ENCODE data around the gene GPATCH8.

Gene GPATCH8

DNA sequence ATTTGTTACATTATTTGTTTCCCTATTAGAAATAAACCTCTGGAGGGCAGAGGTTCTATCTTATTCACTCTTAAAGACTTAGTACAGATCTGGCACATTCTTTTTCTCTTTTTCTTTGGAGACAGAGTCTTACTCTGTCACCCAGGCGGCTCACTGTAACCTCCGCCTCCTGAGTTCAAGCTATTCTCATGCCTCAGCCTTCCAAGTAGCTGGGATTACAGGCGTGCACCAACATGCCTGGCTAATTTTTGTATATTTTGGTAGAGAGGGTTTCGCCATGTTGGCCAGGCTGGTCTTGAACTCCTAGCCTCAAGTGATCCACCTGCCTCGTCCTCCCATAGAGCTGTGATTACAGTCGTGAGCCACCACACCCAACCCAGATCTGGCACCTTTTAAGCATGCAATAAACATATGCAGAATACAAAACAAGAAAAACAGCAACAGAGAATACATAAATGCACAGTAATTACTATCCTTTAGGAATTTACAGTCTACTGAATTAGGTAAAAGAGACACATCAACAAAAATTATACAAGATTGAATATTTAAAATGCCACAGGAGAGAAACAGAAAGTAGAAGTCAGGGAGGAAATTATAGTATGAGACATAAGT lies 52.1 kb downstream of the GPATCH8 start:
- Histone ChIP-seq H3K9ac (ENCODE audit: low read depth, low read length, poor library complexity, severe bottlenecking) (no peak overlapping the region), H3K4me3 (ENCODE audit: low read length, poor library complexity, severe bottlenecking) (no peak overlapping the region), H3K36me3 (ENCODE audit: insufficient read depth, low read length) (peaks cover 8% of the 10 kb centered on the region; the same call in 1 of the 2 replicates), H4K20me1 (ENCODE audit: insufficient read depth, low read length, poor library complexity, severe bottlenecking) (peaks cover 2% of the 10 kb centered on the region), H3F3A (ENCODE audit: low read depth) (no peaks in the 10 kb centered on the region), H3K4me2 (ENCODE audit: low read depth, low read length, poor library complexity, severe bottlenecking) (no peak overlapping the region), H3K9me3 (ENCODE audit: insufficient read depth, low read depth, low read length) (no peaks in the 10 kb centered on the region), H3K4me1 (ENCODE audit: insufficient read depth, low read length, poor library complexity, severe bottlenecking) (no peaks in the 10 kb centered on the region), H2AFZ (ENCODE audit: low read length) (no peak overlapping the region), H3K27me3 (ENCODE audit: insufficient read depth, low read length, poor library complexity, severe bottlenecking) (no peaks in the 10 kb centered on the region), H3K79me2 (ENCODE audit: insufficient read depth, low read length) (peaks cover 16% of the 10 kb centered on the region; the same call in 1 of the 2 replicates), H3K9me2 (replicated peaks; ENCODE audit: low read depth, low read length) (no peaks in the 10 kb centered on the region)
- no peak for TF ChIP-seq CTCF (conservative IDR thresholded peaks at IDR 0.05; ENCODE audit: low read length)
- no peak for TF ChIP-seq EZH2phosphoT487 (IDR thresholded peaks at IDR 0.05; ENCODE audit: borderline replicate concordance)

DNA sequence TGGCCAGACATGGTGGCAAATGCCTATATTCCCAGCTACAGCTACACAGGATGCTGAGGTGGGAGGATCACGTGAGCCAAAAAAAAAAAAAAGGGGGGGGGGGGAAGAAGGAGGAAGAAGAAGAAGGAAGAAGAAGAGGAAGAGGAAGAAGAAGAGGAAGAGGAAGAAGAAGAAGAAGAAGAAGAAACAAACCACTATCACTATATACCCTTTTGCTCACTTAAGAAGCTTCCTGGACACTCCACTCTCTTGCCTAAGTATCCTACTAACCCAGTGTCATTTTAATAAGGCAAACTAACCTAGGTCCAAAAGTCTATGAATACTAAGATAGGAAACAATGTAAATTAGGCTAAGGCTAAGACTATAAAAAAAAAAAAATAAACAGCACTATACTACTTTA lies 54.8 kb downstream of the GPATCH8 start:
- Histone ChIP-seq H3K79me2 (ENCODE audit: insufficient read depth, low read length) (peaks cover 35% of the 10 kb centered on the region; the same call in 1 of the 2 replicates), H3F3A (ENCODE audit: low read depth) (no peaks in the 10 kb centered on the region), H3K9me3 (ENCODE audit: insufficient read depth, low read depth, low read length) (no peaks in the 10 kb centered on the region), H3K9me2 (replicated peaks; ENCODE audit: low read depth, low read length) (no peaks in the 10 kb centered on the region), H3K9ac (ENCODE audit: low read depth, low read length, poor library complexity, severe bottlenecking) (no peak overlapping the region), H4K20me1 (ENCODE audit: insufficient read depth, low read length, poor library complexity, severe bottlenecking) (peaks cover 12% of the 10 kb centered on the region), H2AFZ (ENCODE audit: low read length) (no peak overlapping the region), H3K4me1 (ENCODE audit: insufficient read depth, low read length, poor library complexity, severe bottlenecking) (no peaks in the 10 kb centered on the region), H3K27me3 (ENCODE audit: insufficient read depth, low read length, poor library complexity, severe bottlenecking) (no peaks in the 10 kb centered on the region), H3K36me3 (ENCODE audit: insufficient read depth, low read length) (no peaks in the 10 kb centered on the region; the same call in 1 of the 2 replicates), H3K4me3 (ENCODE audit: low read length, poor library complexity, severe bottlenecking) (no peak overlapping the region), H3K4me2 (ENCODE audit: low read depth, low read length, poor library complexity, severe bottlenecking) (no peak overlapping the region)
- TF ChIP-seq EZH2phosphoT487 (IDR thresholded peaks at IDR 0.05; ENCODE audit: borderline replicate concordance) (no peak), CTCF (conservative IDR thresholded peaks at IDR 0.05; ENCODE audit: low read length) (no peak)

DNA sequence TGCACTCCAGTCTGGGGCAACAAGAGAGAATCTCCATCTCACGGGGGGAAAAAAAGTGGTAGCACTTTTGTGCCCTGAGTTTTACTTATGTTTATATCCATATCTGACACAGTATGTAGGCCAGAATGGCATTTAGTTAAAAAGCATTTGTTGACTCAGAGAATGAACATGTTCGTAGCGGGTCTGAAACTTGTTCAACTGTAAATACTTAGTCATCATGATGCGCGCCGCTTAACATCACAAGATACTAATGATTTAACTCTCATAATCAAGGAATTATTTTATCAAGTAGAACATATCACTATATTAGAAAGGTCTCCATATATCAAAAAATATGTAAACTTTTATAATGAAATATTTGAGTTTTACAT lies 58.5 kb downstream of the GPATCH8 start:
- H3F3A ChIP-seq (ENCODE audit: low read depth), result no peaks in the 10 kb centered on the region
- no peak overlapping the region for H2AFZ ChIP-seq (ENCODE audit: low read length)
- no peaks in the 10 kb centered on the region; the same call in 1 of the 2 replicates for H3K36me3 ChIP-seq (ENCODE audit: insufficient read depth, low read length)
- peaks cover 54% of the 10 kb centered on the region for H3K79me2 ChIP-seq (ENCODE audit: insufficient read depth, low read length)
- H3K9ac ChIP-seq (ENCODE audit: low read depth, low read length, poor library complexity, severe bottlenecking), result no peak overlapping the region
- no peaks in the 10 kb centered on the region for H3K27me3 ChIP-seq (ENCODE audit: insufficient read depth, low read length, poor library complexity, severe bottlenecking)
- no peaks in the 10 kb centered on the region for H3K9me2 ChIP-seq (replicated peaks; ENCODE audit: low read depth, low read length)
- no peak overlapping the region for H3K4me3 ChIP-seq (ENCODE audit: low read length, poor library complexity, severe bottlenecking)
- TF ChIP-seq EZH2phosphoT487 (IDR thresholded peaks at IDR 0.05; ENCODE audit: borderline replicate concordance), result no peak
- no peak for TF ChIP-seq CTCF (conservative IDR thresholded peaks at IDR 0.05; ENCODE audit: low read length)
- no peaks in the 10 kb centered on the region for H3K9me3 ChIP-seq (ENCODE audit: insufficient read depth, low read depth, low read length)
- no peaks in the 10 kb centered on the region for H3K4me1 ChIP-seq (ENCODE audit: insufficient read depth, low read length, poor library complexity, severe bottlenecking)
- no peak overlapping the region for H3K4me2 ChIP-seq (ENCODE audit: low read depth, low read length, poor library complexity, severe bottlenecking)
- H4K20me1 ChIP-seq (ENCODE audit: insufficient read depth, low read length, poor library complexity, severe bottlenecking), result peaks cover 12% of the 10 kb centered on the region
